Esophagus muscularis mucosa (tissue), 4 donors: ENCODE data around the gene IFT88. TPM values are rescaled to one million over a fixed set of nuclear protein-coding genes. Genes with fewer than 3 reads are reported as not detected.

Experiments
- DNase-seq: peaks from one replicate; pipeline ENCODE4 v3.0.0-alpha.2; 2017; ENCODE audit errors: extremely low spot score
- H3K27ac ChIP-seq, 4 donors: fragments of 200-600 bp; sonication (generic); replicated peaks in 1 of 4; 1 replicate in 3 of 4; 2 replicates in 1 of 4; pipeline ENCODE4 v1.5.1; 2016 to 2019; ENCODE audit warnings: mild to moderate bottlenecking in 1 of 4
- H3K27me3 ChIP-seq, 4 donors: fragments of 200-600 bp; sonication (generic); one replicate each; pipeline versions ENCODE4 v1.5.1 to v1.6.0; 2016 to 2019
- H3K36me3 ChIP-seq, 4 donors: fragments of 200-600 bp; sonication (generic); one replicate each; pipeline ENCODE4 v1.5.1; 2016 to 2019
- H3K4me1 ChIP-seq, 4 donors: fragments of 200-600 bp; sonication (generic); one replicate each; pipeline ENCODE4 v1.5.1; 2016 to 2019
- H3K4me3 ChIP-seq, 4 donors: fragments of 200-600 bp; sonication (generic); 1 replicate in 2 of 4; 2 replicates in 2 of 4; pipeline ENCODE4 v1.5.1; 2016 to 2019; ENCODE audit warnings: mild to moderate bottlenecking in 4 of 4, moderate library complexity in 1 of 4
- H3K9me3 ChIP-seq, 4 donors: fragments of 200-600 bp; sonication (generic); 1 replicate in 3 of 4; 2 replicates in 1 of 4; pipeline ENCODE4 v1.5.1; 2016 to 2019
- EP300 ChIP-seq: sonication (generic); formaldehyde crosslinking; IDR thresholded peaks from one replicate; pipeline ENCODE4 v1.6.1; 2017; ENCODE audit warnings: antibody characterized with exemption
- POLR2A ChIP-seq: fragments of 450-650 bp; IDR thresholded peaks from one replicate; pipeline ENCODE4 v1.6.1; 2017; ENCODE audit warnings: antibody characterized with exemption, moderate library complexity, mild to moderate bottlenecking, low read depth
- POLR2AphosphoS5 ChIP-seq, 2 donors: sonication (generic); formaldehyde crosslinking; IDR thresholded peaks; one replicate each; pipeline ENCODE4 v1.6.1; 2017; ENCODE audit warnings: antibody characterized with exemption in 2 of 2
- WGBS: methylation state at CpG from one replicate; pipeline ENCODE4 v1.1.5; 2018; 5-methylcytosine and 5-hydroxymethylcytosine counted together
- intact Hi-C: fragments of 100-400 bp; cut with DNase I; formaldehyde crosslinking; loops from one replicate; pipeline ENCODE4 v1.15.1; 2023
- total RNA-seq, 4 donors: library from RNA; depleted of rRNA; stranded (reverse); fragments of >200 nt; gene quantifications; one replicate each; pipeline versions ENCODE4 v1.1.0 to v1.2.1, GENCODE V29; 2016
- TF ChIP-seq, protein P1 (sequence below), 3 experiments: fragments of 200-600 bp in 2 of 3; fragments of 450-650 bp in 1 of 3; sonication (generic) in 2 of 3; IDR thresholded peaks; one replicate each; pipeline ENCODE4 v1.5.1; 2017 to 2019; ENCODE audit warnings: antibody characterized with exemption in 3 of 3, mild to moderate bottlenecking in 2 of 3, moderate library complexity in 1 of 3

The IFT88 gene
- total RNA-seq, 4 donors from 2014 or later: 10.4 to 13.7 (median 11.5) TPM

DNA sequence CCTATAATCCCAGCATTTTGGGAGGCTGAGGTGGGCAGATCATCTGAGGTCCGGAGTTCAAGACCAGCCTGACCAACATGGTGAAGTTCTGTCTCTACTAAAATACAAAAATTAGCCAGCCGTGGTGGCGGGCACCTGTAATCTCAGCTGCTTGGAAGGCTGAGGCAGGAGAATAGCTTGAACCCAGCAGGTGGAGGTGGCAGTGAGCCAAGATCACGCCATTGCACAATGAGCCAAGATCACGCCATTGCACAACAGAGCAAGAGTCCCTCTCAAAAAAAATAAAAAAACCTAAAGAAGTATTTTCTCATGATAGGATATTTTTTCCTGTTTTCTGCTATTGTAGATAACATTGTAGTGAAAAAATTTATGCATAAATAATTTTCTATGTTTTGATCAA, 13.3 kb downstream of the IFT88 start:
- Histone ChIP-seq H3K4me1 (no peaks in the 10 kb centered on the region), H3K9me3 (peaks cover 0 to 8% (median 2%) of the 10 kb centered on the region in 4 donors), H3K27me3 (no peaks in the 10 kb centered on the region), H3K4me3 (no peak overlapping the region), H3K27ac (no peak overlapping the region), H3K36me3 (peaks cover 7 to 48% (median 26%) of the 10 kb centered on the region in 4 donors)
- no peak for DNase-seq
- intact Hi-C loops: no loop called here
- WGBS: 95% methylated on average over 5 of the region's 5 CpGs
- TF ChIP-seq POLR2AphosphoS5 (IDR thresholded peaks at IDR 0.05) (no peak), EP300 (no peak), POLR2A (no peak)
- TF ChIP-seq, protein P1, sequence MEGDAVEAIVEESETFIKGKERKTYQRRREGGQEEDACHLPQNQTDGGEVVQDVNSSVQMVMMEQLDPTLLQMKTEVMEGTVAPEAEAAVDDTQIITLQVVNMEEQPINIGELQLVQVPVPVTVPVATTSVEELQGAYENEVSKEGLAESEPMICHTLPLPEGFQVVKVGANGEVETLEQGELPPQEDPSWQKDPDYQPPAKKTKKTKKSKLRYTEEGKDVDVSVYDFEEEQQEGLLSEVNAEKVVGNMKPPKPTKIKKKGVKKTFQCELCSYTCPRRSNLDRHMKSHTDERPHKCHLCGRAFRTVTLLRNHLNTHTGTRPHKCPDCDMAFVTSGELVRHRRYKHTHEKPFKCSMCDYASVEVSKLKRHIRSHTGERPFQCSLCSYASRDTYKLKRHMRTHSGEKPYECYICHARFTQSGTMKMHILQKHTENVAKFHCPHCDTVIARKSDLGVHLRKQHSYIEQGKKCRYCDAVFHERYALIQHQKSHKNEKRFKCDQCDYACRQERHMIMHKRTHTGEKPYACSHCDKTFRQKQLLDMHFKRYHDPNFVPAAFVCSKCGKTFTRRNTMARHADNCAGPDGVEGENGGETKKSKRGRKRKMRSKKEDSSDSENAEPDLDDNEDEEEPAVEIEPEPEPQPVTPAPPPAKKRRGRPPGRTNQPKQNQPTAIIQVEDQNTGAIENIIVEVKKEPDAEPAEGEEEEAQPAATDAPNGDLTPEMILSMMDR (IDR thresholded peaks at IDR 0.05): no peak

DNA sequence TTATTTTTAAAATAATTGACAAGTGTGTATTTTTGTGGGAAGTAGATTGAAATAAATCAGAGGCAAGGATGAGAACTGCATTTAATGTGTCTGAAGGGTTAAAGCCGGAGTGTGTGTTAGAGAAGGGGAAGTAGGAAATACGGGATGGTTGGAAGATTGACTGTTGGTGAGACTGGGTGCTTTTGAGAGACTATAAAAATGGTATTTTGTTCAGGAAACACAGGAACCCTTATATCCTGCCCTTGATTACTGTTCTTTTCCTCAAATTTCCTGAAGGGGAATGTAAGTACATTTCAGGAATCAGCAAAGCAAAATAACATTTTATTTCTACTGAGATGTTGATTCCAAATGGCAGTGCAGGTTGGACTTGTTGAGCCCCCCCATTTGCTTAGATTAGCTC, 15.1 kb downstream of the IFT88 start:
- no peak overlapping the region for H3K4me3 ChIP-seq
- H3K36me3 ChIP-seq: peaks cover 7 to 44% (median 27%) of the 10 kb centered on the region in 4 donors
- TF ChIP-seq EP300 (no peak), POLR2A (no peak), POLR2AphosphoS5 (IDR thresholded peaks at IDR 0.05) (no peak)
- TF ChIP-seq, protein P1 (IDR thresholded peaks at IDR 0.05): no peak
- no peaks in the 10 kb centered on the region for H3K27me3 ChIP-seq
- WGBS: 57% methylated on average over 2 of the region's 2 CpGs
- no peak overlapping the region for H3K27ac ChIP-seq
- H3K4me1 ChIP-seq: no peaks in the 10 kb centered on the region
- H3K9me3 ChIP-seq: peaks cover 0 to 8% (median 2%) of the 10 kb centered on the region in 4 donors
- no peak for DNase-seq
- intact Hi-C loops: no loop called here

DNA sequence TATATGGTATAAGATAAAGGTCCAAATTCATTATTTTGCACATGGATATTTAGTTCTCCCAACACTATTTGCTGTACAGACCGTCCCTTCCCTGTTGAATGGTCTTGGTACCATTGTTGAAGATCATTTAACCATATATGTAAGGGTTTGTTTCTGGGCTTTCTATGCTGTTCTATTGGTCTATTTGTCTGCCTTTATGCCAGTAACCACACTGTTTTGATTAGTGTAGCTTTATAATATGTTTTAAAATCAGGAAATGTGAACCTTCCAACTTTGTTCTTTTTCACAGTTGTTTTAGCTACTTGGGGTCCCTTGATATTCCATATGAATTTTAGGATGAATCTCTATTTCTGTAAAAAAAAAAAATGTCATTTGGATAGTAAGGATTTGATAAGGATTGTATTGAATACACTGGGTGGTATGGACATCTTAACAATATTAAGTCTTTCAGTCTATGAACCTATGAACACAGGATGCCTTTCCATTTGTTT, 16.9 kb downstream of the IFT88 start:
- no peak overlapping the region for H3K27ac ChIP-seq
- intact Hi-C loops: no loop called here
- TF ChIP-seq EP300: no peak
- TF ChIP-seq, protein P1 (IDR thresholded peaks at IDR 0.05): no peak
- no peak for TF ChIP-seq POLR2A
- H3K4me1 ChIP-seq: peaks cover 0 to 6% (median 5%) of the 10 kb centered on the region in 4 donors
- WGBS: 94% methylated on average over 1 of the region's 1 CpG
- no peak for DNase-seq
- H3K36me3 ChIP-seq: peaks cover 7 to 43% (median 26%) of the 10 kb centered on the region in 4 donors
- H3K9me3 ChIP-seq: peaks cover 0 to 5% (median 2%) of the 10 kb centered on the region in 4 donors
- H3K4me3 ChIP-seq: no peak overlapping the region
- no peaks in the 10 kb centered on the region for H3K27me3 ChIP-seq

DNA sequence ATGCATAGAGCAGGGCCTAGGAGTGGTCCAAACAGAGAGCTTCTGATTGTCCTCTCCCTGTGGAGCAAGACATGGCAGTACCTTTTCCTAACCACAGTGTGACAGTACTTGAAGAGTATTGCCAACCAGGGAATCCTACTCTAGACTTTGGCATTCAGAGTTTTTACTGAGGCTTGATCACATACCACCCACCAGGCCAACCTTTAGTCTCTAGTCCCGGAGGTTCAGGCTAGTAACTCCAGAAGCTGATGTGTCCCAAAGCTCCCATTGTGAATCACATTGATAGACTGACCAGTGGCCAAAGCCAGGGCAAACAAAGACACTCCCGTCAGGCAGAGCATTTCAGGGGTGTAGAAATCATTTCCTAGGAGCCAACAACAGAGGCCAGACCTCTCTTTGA, 18.4 kb downstream of the IFT88 start:
- TF ChIP-seq POLR2A (no peak), POLR2AphosphoS5 (IDR thresholded peaks at IDR 0.05) (no peak), EP300 (no peak)
- TF ChIP-seq, protein P1 (IDR thresholded peaks at IDR 0.05): no peak
- no peaks in the 10 kb centered on the region for H3K27me3 ChIP-seq
- no peak overlapping the region for H3K27ac ChIP-seq
- 100% methylated on average over 2 of the region's 2 CpGs for WGBS
- DNase-seq: no peak
- peaks cover 0 to 11% (median 9%) of the 10 kb centered on the region in 4 donors for H3K4me1 ChIP-seq
- no peak overlapping the region for H3K4me3 ChIP-seq
- peaks cover 0 to 5% (median 2%) of the 10 kb centered on the region in 4 donors for H3K9me3 ChIP-seq
- intact Hi-C loops: no loop called here
- H3K36me3 ChIP-seq: peaks cover 7 to 33% (median 15%) of the 10 kb centered on the region in 4 donors

DNA sequence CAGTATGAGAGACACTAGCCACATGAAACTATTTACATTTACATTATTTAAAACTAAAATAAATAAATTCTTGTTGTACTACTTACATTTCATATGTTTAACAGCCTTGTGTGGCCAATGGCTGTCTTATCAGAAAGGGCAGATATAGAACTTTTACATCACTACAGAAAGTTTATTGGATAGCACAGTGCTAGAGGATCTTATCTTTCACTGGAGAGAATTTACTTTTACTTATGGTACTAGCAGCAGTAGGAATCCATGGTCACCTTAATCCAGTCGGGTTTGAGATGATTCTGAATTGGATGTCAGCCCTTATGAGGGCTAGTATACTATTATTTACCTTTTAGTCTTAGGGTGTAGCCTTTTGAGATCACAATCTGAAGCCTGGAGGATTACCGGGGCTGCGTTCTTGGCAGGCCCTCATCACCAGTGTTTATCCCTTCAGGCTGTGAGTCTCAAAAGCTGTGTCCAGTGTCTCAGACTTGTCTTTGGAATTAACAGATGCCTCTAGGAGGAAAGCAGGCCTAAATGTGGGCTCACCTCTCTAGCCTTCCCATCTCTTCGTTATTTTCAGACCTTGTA, 21.7 kb downstream of the IFT88 start:
- no peak for DNase-seq
- no peak overlapping the region for H3K27ac ChIP-seq
- WGBS: 38% methylated on average over 4 of the region's 4 CpGs
- intact Hi-C loops: no loop called here
- H3K27me3 ChIP-seq: no peaks in the 10 kb centered on the region
- peaks cover 0 to 4% (median 2%) of the 10 kb centered on the region in 4 donors for H3K9me3 ChIP-seq
- H3K4me3 ChIP-seq: no peak overlapping the region
- TF ChIP-seq POLR2AphosphoS5 (IDR thresholded peaks at IDR 0.05) (no peak), EP300 (no peak), POLR2A (no peak)
- TF ChIP-seq, protein P1 (IDR thresholded peaks at IDR 0.05): no peak
- H3K4me1 ChIP-seq: peaks cover 0 to 11% (median 9%) of the 10 kb centered on the region in 4 donors
- peaks cover 3 to 26% (median 14%) of the 10 kb centered on the region in 4 donors for H3K36me3 ChIP-seq
